Type B pancreatic cell (in vitro differentiated cells): ENCODE data around the gene EPS8L3. TPM values are rescaled to one million over a fixed set of nuclear protein-coding genes. Genes with fewer than 3 reads are reported as not detected.

ENCODE experiments used
- DNase-seq: peaks from one replicate; pipeline ENCODE4 v3.0.0; 2021; ENCODE audit warnings: mixed read lengths; ENCODE audit not compliant: unreplicated experiment; ENCODE audit errors: extremely low spot score
- H3K27ac Mint-ChIP-seq: 2 replicates; pipeline ENCODE4 v1.8.0; 2021; ENCODE audit warnings: mild to moderate bottlenecking, mixed read lengths
- H3K27me3 Mint-ChIP-seq: 2 replicates; pipeline ENCODE4 v1.8.0; 2021; ENCODE audit warnings: mixed read lengths
- H3K36me3 Mint-ChIP-seq: 2 replicates; pipeline ENCODE4 v1.8.0; 2021; ENCODE audit warnings: mixed read lengths
- H3K4me1 Mint-ChIP-seq: one replicate; pipeline ENCODE4 v1.8.0; 2021; ENCODE audit warnings: mixed read lengths; ENCODE audit not compliant: unreplicated experiment
- H3K4me3 Mint-ChIP-seq: 2 replicates; pipeline ENCODE4 v1.8.0; 2021; ENCODE audit warnings: mild to moderate bottlenecking, mixed read lengths
- H3K9me3 Mint-ChIP-seq: 2 replicates; pipeline ENCODE4 v1.8.0; 2021; ENCODE audit warnings: mixed read lengths
- total RNA-seq: library from RNA; stranded (reverse); gene quantifications from 2 replicates; pipeline ENCODE4 v1.2.1, GENCODE V29; 2021; ENCODE audit warnings: low replicate concordance
- TF ChIP-seq, protein P1 (sequence below): fragments of 200-600 bp; sonication (generic); conservative IDR thresholded peaks from 2 replicates; pipeline ENCODE4 v1.5.0; 2021; ENCODE audit warnings: antibody characterized with exemption, mild to moderate bottlenecking

Gene EPS8L3
- total RNA-seq, 1 donor from 2014 or later = 9.9 TPM

- peaks cover 11% of the 10 kb centered on the region for H3K27me3 Mint-ChIP-seq
- H3K27ac Mint-ChIP-seq = no peak overlapping the region
- TF ChIP-seq, protein P1, sequence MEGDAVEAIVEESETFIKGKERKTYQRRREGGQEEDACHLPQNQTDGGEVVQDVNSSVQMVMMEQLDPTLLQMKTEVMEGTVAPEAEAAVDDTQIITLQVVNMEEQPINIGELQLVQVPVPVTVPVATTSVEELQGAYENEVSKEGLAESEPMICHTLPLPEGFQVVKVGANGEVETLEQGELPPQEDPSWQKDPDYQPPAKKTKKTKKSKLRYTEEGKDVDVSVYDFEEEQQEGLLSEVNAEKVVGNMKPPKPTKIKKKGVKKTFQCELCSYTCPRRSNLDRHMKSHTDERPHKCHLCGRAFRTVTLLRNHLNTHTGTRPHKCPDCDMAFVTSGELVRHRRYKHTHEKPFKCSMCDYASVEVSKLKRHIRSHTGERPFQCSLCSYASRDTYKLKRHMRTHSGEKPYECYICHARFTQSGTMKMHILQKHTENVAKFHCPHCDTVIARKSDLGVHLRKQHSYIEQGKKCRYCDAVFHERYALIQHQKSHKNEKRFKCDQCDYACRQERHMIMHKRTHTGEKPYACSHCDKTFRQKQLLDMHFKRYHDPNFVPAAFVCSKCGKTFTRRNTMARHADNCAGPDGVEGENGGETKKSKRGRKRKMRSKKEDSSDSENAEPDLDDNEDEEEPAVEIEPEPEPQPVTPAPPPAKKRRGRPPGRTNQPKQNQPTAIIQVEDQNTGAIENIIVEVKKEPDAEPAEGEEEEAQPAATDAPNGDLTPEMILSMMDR = no peak
- DNase-seq = no peak
- H3K4me3 Mint-ChIP-seq = no peak overlapping the region
- peaks cover 23% of the 10 kb centered on the region for H3K4me1 Mint-ChIP-seq
- no peaks in the 10 kb centered on the region for H3K9me3 Mint-ChIP-seq
- no peaks in the 10 kb centered on the region for H3K36me3 Mint-ChIP-seq
These were observed 11.7 kb upstream of the EPS8L3 start for GRCh38 chr1:109775398-109775797.

DNA sequence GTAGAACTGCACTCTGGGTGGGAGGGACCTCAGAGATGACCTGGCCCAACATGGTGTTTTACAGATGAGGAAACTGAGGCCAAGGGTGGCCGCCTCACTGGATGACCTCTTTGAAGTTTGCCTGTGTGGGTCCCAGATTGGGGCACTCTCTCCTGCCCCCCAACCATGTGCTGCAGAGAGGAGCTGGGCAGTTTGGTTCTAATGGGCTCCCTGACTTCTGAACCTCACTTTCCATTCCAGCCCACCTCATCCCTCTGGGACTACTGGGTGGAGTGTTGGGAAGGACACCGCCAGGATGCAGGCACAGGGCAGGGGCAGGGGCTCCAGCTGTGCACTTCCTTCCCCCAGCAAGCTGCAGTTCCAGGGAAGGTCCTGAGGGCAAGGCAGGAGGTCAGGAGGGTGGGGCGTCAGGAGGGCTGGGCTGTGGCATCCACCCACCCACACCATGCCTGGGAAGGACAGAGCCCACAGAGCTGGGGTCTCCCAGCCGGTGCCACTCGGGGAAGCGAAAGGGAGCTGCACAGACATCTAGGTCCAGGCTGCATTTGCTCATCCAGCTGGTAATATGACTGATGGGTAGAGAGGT, 10.3 kb upstream of the EPS8L3 start:
- TF ChIP-seq, protein P1 = no peak
- no peaks in the 10 kb centered on the region for H3K9me3 Mint-ChIP-seq
- no peak for DNase-seq
- peaks cover 16% of the 10 kb centered on the region for H3K27me3 Mint-ChIP-seq
- peaks cover 23% of the 10 kb centered on the region for H3K4me1 Mint-ChIP-seq
- H3K36me3 Mint-ChIP-seq = no peaks in the 10 kb centered on the region
- no peak overlapping the region for H3K4me3 Mint-ChIP-seq
- peak overlapping the region; percentile 63 for H3K27ac Mint-ChIP-seq

DNA sequence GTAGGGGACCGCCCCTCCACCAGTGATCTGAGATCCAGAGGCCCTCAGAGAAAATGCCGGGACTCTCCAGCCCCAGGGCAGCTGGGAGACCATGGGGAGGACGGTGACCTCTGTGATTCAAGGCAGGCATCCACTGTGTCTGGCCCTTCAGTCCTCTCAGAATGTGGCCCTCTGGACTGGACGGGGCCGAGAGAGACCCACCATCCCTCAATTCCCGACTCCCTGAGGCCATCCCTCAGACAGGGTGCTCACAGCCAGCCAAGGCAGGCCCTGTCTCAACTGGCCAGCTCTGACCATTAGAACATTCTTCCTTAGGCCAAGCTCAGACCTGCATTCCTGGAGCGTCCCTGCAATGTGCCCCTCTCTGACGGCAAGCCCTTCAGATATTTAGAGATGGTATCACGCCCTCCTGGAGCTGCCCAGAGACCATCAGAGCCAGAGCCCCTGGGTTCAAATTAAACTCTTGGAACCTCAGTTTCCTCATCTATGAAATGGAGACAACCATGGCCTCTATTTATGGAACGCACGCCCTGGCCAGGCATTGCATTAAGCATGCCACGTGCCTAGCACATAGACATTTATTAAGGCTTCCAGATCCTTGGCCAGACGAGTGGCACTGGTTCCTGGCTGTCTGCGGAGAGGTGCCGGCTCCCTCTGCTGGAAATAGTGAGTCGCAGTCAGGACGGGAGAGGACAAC, 9.6 kb upstream of the EPS8L3 start:
- TF ChIP-seq, protein P1 = peak; percentile 91
- peaks cover 23% of the 10 kb centered on the region for H3K4me1 Mint-ChIP-seq
- peak overlapping the region; percentile 63 for H3K27ac Mint-ChIP-seq
- no peaks in the 10 kb centered on the region for H3K36me3 Mint-ChIP-seq
- H3K4me3 Mint-ChIP-seq = no peak overlapping the region
- H3K9me3 Mint-ChIP-seq = no peaks in the 10 kb centered on the region
- peaks cover 16% of the 10 kb centered on the region for H3K27me3 Mint-ChIP-seq
- DNase-seq = peak; percentile 81

DNA sequence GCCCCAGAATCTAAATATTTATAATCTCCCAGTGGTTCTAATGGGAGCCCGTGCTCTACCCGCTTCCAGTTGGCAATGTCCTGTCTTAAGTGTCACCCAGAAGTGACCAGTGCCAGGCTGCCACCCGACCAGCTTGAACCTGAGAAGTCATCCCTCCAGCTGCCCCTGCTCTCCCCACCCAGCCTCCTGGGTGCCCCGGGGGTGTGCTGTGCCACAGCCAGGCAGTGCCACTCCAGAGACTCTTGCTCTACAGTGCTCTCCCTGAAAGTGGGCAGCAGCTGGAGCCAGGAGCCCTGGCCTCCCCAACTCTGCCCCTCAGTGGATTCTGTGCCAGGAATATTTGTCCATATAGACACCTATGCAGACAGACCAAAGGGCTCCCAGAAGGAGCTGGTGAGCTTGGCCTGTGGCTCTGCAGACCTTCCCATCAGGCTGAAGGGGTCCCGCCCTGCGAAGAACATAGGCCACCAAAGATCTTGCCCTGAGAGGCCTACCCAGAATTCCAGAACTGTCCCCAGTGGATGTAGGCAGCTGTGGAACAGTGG, 9.0 kb upstream of the EPS8L3 start:
- no peak for DNase-seq
- TF ChIP-seq, protein P1 = no peak
- H3K4me1 Mint-ChIP-seq = peaks cover 22% of the 10 kb centered on the region
- no peak overlapping the region for H3K4me3 Mint-ChIP-seq
- no peaks in the 10 kb centered on the region for H3K9me3 Mint-ChIP-seq
- no peak overlapping the region for H3K27ac Mint-ChIP-seq
- no peaks in the 10 kb centered on the region for H3K36me3 Mint-ChIP-seq
- peaks cover 16% of the 10 kb centered on the region for H3K27me3 Mint-ChIP-seq

DNA sequence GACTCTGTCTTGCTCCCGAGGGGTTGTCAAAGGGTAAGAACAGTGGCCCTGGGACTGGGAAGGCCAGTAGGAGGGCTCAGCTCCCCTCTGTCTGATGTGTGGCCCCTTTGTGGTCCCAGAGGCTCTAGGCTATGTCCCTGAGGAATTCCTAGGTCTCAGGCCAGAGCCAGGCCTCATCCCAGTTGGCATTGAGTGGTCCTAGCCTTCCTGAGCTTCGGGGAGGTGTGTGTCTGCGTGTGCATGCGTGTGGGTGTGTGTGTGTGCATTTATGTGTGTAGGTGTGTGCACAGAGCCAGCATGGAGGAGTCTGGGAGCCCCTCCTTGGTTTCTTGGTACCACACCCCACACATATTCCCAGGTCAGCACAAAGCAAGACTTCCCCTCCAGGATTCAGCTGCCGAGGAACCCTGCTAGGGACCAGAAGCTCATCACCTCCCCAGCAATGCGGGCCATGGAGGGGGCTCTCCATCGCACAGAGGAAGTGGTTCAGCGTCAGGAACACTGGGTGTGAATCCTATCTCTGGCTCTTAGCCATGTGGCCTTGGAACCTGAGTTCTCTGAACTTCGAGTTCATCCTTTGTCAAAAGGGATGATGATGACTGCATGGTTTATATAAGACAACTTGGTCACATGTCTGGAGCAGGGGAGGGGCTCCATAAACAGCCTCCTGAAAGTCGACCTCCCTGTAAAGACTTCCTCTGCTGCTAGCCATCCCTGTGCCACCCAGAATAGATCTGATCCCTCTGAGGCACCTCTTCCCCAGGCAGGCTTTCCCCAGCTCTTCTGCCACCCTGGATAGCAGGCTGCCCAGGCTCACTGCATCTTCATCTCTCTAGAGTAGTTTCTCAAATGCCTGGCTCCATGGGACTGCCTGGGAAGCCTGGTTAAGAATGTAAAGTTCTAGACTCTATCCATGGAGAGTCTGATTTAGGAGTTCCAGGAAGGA, 8.3 kb upstream of the EPS8L3 start:
- peaks cover 16% of the 10 kb centered on the region for H3K27me3 Mint-ChIP-seq
- H3K36me3 Mint-ChIP-seq = no peaks in the 10 kb centered on the region
- DNase-seq = no peak
- no peak overlapping the region for H3K27ac Mint-ChIP-seq
- H3K4me3 Mint-ChIP-seq = no peak overlapping the region
- no peaks in the 10 kb centered on the region for H3K9me3 Mint-ChIP-seq
- TF ChIP-seq, protein P1 = no peak
- peaks cover 16% of the 10 kb centered on the region for H3K4me1 Mint-ChIP-seq
